ENCODE results near the gene MRPS33. TPM values are rescaled to one million over a fixed set of nuclear protein-coding genes. Genes with fewer than 3 reads are reported as not detected.
"Not testable (repeated sequence)": the region's sequence is repeated elsewhere in the genome, so short reads cannot be mapped to it uniquely, and the experiment has no call there.

Gene MRPS33
- 26.5 TPM for total RNA-seq (ENCODE audit: insufficient read depth, low replicate concordance)

DNA sequence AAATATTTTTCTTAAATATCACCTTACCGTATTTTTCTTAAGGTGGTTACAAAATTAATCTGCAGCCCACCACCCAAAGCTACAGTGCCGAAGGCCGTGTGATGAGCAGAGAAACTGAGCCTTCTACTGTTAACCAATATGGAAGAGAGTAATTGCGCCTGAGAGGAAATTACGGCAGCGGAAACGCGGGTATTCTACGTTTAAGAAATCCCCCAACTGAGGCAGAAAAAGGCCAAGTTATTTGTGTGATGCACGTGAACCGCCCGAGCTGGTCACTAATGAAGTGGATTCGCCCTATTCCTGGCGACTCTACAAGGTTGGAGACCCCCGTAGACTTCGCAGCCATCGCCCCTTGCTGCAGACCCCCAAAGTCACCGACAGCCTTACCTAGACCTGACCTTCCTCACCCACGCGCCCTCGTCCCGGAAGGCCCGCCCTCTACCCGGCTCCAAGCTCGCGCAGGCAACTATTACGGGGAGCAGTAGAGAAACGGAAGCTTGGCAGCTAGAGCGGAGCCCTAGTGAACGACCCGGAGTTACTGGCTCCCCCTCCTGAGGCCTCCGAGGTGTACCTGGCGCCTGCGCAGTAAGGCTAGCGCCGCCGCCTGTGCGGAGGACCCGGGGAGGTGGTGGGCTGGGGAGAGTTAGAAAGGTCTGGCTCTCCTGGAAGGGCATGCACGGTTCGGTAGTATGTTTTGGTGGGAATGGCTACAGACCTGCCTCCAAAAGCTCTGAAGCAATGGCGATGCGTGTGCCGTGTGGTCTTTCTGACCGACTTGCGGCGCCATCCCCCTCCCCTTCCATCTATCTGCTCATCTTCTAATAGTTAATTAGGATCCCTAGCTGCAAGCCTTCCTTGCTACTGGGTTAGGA, at the start of gene MRPS33:
Gene MRPS33 (minus strand): TSS at position 429 of the 872 bp plus-strand sequence. CDS start 4,319 bp downstream, outside the sequence.
- DNase-seq (ENCODE audit: low spot score) = peak; percentile 99

DNA sequence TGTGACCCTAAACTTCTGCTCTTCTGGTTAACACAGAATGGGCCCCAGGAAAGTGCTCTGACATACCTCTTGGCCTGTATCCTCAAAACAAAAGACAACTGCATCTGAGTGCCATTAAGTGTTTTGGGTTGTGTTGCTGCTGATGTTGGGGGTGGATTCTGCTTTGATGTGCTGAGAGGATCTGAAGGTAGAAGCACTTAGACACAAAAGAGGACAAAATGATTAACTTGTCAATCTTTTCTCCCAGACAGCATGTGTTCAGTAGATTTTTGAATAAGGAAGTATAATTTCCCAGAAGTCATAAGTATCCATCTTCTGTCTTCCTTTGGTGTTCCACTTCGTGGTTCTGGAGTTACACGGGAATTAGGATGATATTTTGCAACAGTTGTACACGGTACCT, 43.0 kb upstream of the MRPS33 start:
- no peak for DNase-seq (ENCODE audit: low spot score)

DNA sequence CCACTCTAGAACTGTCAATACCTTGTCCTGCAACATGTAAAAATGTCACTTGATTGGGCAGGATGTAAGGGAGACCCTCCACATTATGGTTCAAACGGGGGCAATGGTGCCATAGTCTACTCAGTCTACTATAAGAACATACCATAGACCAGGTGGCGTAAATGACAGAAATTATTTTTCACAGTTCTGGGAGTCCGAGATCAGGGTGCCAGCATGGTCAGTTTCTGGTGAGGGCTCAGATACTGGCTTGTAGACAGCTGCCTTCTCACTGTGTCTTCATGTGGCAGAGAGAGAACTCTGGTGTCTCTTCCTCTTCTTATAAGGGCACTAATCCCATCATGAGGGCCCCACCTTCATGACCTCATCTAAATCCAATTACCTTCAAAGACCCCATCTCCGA, 40.4 kb upstream of the MRPS33 start:
- no peak for DNase-seq (ENCODE audit: low spot score)

DNA sequence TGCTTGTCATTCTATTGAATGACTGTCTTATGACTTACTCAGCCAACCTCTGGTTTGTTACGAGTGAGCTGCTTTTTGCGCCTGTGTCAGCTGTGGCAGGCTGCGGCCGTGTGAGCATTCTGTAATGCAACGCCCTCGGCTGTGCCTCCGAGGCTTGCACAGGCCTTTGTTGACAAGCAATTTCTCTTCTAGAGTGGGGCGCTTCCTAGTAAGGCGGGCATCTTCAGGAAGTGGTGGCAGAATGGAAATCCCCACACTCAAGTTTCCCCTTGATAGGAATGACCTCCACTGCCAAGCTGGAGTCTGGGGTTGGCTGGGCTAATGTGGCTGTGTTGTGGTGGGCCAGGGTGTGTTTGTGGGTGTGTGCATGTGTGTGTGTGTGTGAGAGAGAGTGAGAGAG, 38.9 kb upstream of the MRPS33 start:
- DNase-seq (ENCODE audit: low spot score) = no peak

DNA sequence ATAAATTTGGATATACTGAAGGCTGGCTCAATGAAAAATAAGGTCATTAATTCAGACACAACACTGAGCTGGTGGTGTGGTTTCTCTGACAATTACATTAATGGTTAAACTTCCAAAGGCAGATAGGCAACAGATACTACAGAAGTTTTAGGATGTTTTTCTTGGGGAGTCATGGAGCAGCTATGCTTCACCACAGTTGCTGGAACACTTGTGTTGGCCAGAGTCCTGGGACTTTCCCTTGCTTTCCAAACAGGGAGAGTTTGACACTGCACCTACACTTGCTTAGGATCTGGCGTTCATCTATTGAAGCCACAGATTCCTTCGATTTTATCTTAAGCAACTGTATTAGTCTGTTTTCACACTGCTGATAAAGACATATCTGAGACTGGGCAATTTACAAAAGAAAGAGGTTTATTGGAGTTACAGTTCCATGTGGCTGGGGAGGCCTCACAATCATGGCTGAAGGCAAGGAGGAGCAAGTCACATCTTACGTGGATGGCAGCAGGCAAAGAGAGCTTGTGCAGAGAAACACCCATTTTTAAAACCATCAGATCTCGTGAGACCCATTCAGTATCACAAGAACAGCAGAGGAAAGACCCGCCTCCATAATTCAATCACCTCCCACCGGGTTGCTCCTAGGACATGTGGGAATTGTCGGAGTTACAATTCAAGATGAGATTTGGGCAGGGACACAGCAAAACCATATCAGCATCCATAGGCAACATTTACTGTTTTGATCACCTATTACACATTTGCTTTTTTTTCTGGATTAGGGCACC, 31.3 kb upstream of the MRPS33 start:
- DNase-seq (ENCODE audit: low spot score) = no peak

DNA sequence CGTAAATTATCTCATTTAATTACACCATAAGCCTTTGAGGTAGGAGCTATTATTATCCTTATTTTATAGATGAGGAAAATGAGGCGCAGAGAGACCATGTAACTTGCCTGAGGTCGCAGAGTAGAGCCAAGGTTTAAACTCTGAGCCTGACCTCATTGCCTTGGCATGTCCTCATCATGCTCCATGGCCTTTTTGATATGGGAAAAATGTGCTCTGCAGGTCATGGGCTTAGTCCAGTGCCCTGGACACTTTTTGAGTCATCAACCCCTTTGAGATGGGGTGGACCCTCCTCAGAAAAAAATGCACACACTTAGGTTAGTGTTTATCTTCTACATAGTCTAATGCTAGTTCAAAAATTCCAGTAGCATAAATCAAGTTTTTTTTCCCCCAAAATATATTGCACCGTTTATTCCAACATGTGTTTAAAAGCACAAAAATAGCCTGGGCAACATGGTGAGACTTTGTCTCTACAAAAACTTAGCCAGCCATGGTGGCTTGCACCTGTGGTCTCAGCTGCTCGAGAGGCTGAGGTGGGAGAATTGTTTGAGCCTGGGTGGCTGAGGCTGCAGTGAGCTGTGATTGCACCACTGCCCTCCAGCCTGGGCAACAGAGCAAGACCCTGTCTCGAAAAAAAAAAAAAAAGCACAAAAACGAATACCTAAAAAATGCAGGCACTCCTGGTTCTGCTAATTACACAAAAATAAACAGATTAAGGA, 30.5 kb upstream of the MRPS33 start:
- no peak for DNase-seq (ENCODE audit: low spot score)

DNA sequence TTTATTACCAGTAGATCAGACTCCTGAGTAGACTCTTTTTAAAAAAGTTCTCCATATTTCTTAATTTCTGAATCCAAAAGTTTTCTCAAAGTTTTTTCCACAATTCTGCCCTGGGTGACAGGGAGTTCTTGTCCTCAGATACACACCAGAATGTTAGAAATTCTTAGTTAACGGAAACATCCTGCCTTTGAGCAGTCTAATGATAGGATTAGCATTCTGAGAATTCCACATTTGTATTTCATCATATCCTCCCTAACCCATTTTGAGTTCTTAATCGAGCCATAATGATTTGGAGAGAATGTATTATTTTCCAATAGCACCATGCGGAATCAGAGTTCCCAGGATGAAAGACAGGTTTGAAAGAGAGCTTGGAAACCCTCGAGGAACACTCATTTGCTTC, 28.9 kb upstream of the MRPS33 start:
- no peak for DNase-seq (ENCODE audit: low spot score)

DNA sequence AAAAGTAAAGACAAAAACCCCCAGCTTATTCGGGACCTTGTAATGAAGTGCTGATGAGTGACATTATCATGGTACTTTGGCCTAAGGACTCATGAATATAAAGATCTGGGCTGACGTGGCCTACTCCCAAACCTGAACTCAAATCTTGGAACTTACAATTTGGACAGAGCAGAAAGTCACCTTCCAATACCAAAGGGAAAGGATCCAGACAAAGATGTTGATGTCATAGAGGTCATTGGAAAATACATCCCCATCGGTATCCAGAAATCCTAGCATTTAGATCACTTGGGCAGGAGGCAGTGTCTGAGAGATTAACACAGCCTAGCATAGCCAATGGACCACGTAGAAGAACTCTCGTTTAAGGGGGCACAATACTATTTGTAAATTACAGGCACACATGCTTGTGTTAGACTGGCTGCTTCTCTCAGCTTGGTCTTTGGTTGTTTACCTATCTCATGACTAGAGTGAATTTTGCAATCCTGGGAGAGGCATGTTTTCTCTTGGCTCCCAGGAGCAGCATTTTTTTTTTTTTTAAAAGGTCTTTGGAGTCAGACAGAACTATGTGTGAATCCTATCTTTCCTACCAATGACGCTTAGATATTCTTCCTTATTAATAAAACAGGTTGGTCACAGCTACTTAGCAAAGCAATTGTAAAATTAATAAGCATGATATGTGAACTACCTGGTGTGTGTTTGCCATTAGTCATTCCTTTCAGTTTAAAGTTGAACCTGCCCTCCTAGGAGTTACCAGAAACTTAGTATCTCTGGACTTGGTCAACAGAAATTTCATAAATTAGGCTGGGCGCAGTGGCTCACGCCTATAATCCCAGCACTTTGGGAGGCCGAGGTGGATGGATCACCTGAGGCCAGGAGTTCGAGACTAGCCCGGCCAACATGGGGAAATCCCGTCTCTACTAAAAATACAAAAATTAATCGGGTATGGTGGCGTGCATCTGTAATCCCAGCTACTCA, 27.8 kb upstream of the MRPS33 start:
- DNase-seq (ENCODE audit: low spot score) = no peak

DNA sequence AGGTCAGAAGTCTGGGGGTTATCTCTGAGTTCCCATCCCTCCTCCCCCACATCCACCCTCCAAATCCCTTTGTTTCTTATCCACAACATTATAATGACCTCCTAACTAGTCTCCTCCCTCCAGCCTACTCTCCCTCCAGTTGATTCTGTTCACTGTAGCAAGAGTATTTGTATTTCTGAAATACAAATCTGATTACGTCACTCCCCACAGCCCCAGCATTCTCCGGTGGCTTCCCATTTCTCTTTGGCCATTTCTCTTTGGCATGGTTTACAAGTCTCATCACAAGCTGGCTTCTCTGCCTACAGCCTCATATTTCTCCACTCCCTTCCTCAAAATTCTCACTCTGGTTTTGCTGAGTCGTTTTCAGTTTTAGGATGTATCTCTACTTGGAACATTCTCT, 24.6 kb upstream of the MRPS33 start:
- no peak for DNase-seq (ENCODE audit: low spot score)

DNA sequence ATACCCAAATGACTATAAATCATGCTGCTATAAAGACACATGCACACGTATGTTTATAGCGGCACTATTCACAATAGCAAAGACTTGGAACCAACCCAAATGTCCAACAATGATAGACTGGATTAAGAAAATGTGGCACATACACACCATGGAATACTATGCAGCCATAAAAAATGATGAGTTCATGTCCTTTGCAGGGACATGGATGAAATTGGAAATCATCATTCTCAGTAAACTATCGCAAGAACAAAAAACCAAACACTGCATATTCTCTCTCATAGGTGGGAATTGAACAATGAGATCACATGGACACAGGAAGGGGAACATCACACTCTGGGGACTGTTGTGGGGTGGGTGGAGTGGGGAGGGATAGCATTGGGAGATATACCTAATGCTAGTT, 23.3 kb upstream of the MRPS33 start:
- DNase-seq (ENCODE audit: low spot score) = not testable (repeated sequence)

DNA sequence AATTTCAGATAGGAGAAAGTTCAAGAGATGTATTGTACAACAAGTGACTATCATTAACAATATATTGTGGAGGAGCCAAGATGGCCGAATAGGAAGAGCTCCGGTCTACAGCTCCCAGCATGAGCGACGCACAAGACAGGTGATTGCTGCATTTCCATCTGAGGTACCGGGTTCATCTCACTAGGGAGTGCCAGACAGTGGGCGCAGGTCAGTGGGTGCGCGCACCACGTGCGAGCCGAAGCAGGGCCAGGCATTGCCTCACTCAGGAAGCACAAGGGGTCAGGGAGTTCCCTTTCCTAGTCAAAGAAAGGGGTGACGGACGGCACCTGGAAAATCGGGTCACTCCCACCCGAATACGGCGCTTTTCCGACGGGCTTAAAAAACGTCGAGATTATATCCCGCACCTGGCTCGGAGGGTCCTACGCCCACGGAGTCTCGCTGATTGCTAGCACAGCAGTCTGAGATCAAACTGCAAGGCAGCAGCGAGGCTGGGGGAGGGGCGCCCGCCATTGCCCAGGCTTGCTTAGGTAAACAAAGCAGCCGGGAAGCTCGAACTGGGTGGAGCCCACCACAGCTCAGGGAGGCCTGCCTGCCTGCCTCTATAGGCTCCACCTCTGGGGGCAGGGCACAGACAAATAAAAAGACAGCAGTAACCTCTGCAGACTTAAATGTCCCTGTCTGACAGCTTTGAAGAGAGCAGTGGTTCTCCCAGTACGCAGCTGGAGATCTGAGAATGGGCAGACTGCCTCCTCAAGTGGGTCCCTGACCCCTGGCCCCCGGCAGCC, 18.0 kb upstream of the MRPS33 start:
- DNase-seq (ENCODE audit: low spot score) = not testable (repeated sequence)

DNA sequence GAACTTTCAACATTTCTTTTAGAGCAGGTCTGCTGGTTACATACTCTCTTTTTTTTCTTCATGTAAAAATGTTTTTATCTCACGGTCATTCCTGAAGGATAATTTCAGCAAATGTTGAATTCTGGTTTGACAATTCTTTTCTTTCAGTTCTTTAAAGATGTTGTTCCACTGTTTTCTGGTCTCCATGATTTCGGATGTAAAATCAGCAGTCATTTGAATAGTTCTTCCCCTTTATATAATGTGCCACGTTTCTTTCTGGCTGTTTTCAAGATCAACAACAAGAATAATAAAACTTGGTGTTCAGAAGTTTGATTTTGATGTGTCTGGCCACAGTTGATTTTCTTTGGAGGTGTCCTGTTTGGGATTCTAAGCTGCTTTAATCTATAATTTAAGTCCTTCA, 14.0 kb upstream of the MRPS33 start:
- DNase-seq (ENCODE audit: low spot score) = no peak

DNA sequence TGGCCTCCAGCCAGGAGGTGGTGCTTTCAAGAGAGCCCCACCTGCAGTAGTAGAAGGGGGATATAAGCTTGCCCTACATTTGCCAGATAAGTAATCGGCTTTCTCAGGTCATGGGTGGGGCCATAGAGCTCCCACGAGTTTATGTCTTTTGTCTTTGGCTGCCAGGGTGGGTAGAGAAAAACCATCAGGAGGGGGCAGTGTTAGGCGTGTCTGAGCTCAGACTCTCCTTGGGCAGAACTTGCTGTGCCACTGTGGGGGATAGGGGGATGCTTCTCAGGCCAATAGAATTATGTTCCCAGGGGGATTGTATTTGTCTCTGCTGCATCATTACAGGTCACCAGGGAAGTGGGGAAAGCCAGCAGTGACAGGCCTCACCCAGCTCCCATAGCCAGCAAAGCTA, 12.3 kb upstream of the MRPS33 start:
- DNase-seq (ENCODE audit: low spot score) = no peak

DNA sequence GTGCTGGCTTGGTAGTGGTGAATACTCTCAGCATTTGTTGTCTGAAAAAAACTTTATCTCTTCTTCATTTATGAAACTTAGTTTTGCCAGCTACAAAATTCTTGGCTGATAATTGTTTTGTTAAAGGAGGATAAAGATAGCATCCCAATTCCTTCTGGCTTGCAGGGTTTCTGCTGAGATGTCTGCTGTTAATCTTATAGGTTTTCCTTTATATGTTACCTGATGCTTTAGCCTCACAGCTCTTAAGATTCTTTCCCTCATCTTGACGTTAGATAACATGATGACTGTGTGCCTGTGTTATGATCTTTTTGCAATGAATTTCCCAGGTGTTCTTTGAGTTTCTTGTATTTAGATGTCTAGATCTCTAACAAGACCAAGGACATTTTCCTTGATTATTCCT, 9.9 kb upstream of the MRPS33 start:
- DNase-seq (ENCODE audit: low spot score) = no peak

DNA sequence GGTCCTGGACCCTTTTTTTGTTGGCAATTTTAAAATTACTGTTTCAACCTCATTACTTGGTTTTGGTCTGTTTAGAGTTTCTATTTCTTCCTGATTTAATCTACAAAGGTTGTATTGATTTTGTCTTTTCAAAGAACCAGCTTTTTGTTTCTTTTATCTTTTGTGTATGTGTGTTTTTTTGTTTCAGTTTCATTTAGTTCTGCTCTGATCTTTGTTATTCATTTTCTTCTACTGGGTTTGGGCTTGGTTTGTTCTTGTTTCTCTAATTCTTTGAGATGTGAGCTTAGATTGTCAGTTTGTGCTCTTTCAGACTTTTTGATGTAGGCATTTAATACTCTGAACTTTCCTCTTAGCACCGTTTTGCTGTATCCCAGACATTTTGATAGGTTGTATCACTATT, 8.5 kb upstream of the MRPS33 start:
- DNase-seq (ENCODE audit: low spot score) = no peak

DNA sequence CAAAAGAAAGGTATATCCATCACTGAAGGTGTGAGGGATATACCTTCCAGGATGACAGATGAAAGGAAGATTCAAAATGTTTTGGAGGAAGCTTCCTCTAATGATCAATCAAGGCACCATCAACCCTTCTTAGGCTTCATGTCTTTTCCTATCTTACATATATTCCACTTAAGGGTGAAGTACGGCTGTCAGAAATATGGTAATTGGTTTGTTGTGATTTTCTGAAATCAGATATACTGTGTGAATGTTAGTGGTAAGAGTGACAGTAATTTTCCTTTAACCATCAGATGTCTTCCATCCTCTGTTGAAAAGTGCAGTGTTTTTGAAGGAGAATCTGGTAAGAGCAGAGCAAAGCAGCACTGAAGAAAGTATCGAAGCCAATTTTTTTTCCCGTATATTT, 2.8 kb upstream of the MRPS33 start:
- no peak for DNase-seq (ENCODE audit: low spot score)

DNA sequence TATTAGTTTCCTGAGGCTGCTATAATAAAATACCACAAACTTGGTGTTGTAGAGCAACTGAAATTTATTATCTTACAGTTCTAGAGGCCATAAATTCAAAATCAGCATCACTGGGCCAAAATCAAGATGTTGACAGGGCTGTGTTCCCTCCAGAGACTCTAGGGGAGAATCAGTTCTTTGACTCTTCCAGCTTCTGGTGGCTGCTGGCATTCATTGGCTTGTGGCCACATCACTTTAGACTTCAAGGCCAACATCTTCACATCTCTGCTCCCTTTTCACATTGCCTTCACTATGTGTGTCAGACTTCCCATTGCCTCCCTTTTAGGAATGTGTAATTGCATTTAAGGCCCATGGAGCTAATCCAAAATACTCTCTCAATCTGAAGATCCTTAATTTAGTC, 1.6 kb upstream of the MRPS33 start:
- no peak for DNase-seq (ENCODE audit: low spot score)

DNA sequence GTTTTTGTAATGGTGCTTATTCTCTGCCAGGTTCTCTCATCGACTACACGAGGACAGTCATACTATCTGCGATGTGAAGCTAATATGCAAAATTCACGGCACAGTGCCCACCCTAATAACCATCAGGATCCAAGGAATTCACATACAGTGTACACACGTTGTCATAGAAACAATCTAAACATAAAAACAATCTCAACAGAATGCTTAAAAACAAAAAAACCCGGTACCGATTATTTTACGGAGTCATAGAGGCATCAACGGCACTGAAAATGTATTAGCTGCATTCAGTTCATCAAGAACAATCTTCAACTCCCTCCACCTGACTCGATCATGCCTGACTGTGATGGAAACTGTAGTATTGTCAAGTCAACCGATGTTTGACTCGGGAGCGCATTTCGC, 628 bp downstream of the MRPS33 start:
- DNase-seq (ENCODE audit: low spot score) = no peak

DNA sequence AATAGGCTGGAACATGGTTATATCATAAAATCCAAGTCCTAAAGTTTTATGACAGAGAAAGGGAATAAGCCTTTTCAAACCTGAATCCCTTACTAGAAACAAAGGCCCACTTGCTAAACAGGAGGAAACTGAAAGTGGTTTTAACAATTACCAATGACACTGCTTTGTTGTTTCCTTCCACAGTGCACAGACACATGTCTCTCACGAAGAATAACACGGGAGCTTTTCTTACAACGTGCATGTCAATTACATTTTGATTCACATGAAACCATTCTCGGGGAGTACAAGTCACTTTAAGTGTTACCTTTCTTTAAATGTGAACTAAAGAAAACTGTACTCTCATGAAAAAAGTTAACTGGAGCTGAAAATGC, 1.4 kb downstream of the MRPS33 start:
- DNase-seq (ENCODE audit: low spot score) = no peak

DNA sequence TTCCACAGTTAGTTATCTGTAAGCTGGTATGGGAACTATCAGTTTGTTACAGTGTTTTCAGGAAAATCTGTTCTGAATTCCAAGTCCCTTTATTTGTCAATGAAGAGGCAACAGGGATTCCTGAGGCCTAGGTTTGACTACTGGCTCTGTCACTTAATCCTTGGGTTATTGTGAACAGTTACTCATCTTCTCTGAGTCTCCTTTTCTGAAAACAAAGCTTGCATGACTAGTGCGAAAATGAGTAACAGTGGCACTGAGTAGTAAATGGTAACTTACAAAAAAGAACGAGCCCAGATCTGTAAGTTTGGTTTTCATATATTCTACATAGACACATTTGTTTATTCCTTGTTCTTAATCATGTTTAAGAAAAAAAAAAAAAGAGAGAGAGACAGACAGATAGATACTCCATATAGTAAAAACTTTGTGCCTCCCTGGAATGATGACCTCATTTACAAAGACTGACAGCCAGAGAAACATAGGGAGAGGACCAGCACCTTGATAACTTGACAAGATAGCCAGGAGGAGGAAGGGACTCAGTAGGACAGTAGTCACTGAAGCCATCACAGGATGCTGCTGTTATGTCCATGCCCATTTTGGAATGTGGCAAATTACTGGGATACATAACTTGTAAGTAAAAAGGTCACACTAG, 1.9 kb downstream of the MRPS33 start:
- DNase-seq (ENCODE audit: low spot score) = no peak
